Muscle layer of colon (tissue), 2 donors: ENCODE results near the gene ATP5F1B.

Experiments used
- H3K27ac ChIP-seq: one replicate; pipeline ENCODE4 v1.7.0; 2013; ENCODE audit warnings: low read depth, mild to moderate bottlenecking, low read length, moderate library complexity
- H3K27me3 ChIP-seq, 2 donors: one replicate each; pipeline ENCODE4 v1.7.0; 2013; ENCODE audit warnings: low read length in 2 of 2, mild to moderate bottlenecking in 2 of 2; ENCODE audit not compliant: insufficient read depth in 2 of 2, control insufficient read depth in 1 of 2
- H3K36me3 ChIP-seq: one replicate; pipeline ENCODE4 v1.7.0; 2013; ENCODE audit warnings: mild to moderate bottlenecking, low read length; ENCODE audit not compliant: insufficient read depth
- H3K4me1 ChIP-seq: one replicate; pipeline ENCODE4 v1.7.0; 2013; ENCODE audit warnings: mild to moderate bottlenecking, low read length; ENCODE audit not compliant: insufficient read depth
- H3K4me3 ChIP-seq, 2 donors: one replicate each; pipeline ENCODE4 v1.7.0; 2013; ENCODE audit warnings: low read length in 2 of 2, low read depth in 1 of 2, mild to moderate bottlenecking in 1 of 2, moderate library complexity in 1 of 2
- H3K9ac ChIP-seq: one replicate; pipeline ENCODE4 v1.7.0; 2013; ENCODE audit warnings: low read length
- H3K9me3 ChIP-seq: one replicate; pipeline ENCODE4 v1.7.0; 2013; ENCODE audit warnings: mild to moderate bottlenecking, low read length
- donor health status: abdominal sarcoma.
- donor health status: Adenocarcinoma of cecum.

Gene ATP5F1B

GRCh38 chr12:56601503-56601902 lies 44.3 kb downstream of the ATP5F1B start:
- H3K9me3 ChIP-seq: no peaks in the 10 kb centered on the region
- H3K4me3 ChIP-seq: no peak overlapping the region
- H3K27me3 ChIP-seq: no peaks in the 10 kb centered on the region
- no peaks in the 10 kb centered on the region for H3K4me1 ChIP-seq
- no peak overlapping the region for H3K27ac ChIP-seq
- H3K36me3 ChIP-seq: peaks cover 98% of the 10 kb centered on the region
- no peak overlapping the region for H3K9ac ChIP-seq

DNA sequence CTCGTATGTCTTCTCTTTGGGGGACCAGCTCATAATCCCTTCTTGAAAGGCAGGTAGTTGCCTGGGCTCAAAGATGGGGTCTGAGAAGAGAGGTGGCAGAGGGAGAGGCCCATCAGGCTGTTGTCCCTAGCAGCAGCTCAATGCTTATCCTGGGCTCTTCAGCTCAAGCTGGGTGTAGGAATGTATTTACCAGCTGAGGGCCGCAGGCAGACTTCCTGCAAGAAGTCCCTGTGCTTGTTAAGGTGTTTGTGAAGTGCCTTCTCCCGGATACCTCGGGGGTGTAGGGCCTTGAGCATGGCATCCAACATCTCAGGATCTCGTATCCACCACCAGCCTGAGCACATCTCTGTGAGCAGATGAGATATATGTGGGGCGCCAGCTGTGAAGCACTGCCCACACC lies 45.0 kb downstream of the ATP5F1B start:
- H3K27me3 ChIP-seq: no peaks in the 10 kb centered on the region
- no peaks in the 10 kb centered on the region for H3K9me3 ChIP-seq
- H3K36me3 ChIP-seq: peaks cover 90% of the 10 kb centered on the region
- no peaks in the 10 kb centered on the region for H3K4me1 ChIP-seq
- H3K9ac ChIP-seq: no peak overlapping the region
- H3K4me3 ChIP-seq: no peak overlapping the region
- no peak overlapping the region for H3K27ac ChIP-seq

DNA sequence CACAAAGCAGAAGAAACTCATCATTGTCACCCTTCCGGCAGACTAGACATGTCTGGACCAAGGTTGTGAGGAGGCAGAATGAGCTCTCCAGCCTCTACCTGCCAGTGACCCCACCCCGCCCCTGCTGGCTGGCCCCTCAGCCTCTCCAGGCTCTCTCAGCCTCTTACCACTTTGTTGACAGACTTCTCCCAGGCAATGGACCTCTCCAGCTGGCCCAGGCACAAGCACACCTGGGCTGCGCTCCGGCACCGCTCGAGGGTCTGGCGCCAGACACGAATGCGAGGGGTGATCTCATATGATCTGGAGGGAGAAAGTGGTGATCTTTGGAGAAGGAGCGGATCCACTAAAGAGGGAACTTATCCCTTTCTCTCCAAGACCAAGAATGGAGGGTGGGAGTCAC lies 46.0 kb downstream of the ATP5F1B start:
- Histone ChIP-seq H3K4me1 (no peaks in the 10 kb centered on the region), H3K9ac (no peak overlapping the region), H3K9me3 (no peaks in the 10 kb centered on the region), H3K4me3 (no peak overlapping the region), H3K27me3 (no peaks in the 10 kb centered on the region), H3K27ac (no peak overlapping the region), H3K36me3 (peaks cover 84% of the 10 kb centered on the region)

DNA sequence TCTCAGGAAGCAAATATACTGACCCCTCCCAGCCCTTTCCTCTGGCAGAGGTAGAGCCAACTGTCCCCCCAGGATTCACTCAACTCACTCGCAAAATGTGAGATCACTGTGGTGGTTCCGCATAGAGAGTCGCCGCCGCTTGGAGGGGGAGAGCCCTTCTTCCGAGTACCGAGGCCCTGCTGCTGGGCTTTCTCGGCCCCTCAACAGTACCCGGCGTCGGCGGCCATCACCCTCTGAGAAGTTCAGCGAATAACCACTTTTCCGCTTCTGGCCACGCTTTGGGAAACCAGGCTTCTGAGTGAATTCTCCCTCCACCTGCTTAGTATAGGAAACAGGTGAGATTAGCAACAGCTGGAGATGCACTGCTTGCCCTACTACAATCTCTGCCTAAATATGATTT lies 46.7 kb downstream of the ATP5F1B start:
- no peak overlapping the region for H3K9ac ChIP-seq
- H3K9me3 ChIP-seq: no peaks in the 10 kb centered on the region
- H3K27ac ChIP-seq: no peak overlapping the region
- H3K27me3 ChIP-seq: no peaks in the 10 kb centered on the region
- peaks cover 77% of the 10 kb centered on the region for H3K36me3 ChIP-seq
- no peak overlapping the region for H3K4me3 ChIP-seq
- no peaks in the 10 kb centered on the region for H3K4me1 ChIP-seq

DNA sequence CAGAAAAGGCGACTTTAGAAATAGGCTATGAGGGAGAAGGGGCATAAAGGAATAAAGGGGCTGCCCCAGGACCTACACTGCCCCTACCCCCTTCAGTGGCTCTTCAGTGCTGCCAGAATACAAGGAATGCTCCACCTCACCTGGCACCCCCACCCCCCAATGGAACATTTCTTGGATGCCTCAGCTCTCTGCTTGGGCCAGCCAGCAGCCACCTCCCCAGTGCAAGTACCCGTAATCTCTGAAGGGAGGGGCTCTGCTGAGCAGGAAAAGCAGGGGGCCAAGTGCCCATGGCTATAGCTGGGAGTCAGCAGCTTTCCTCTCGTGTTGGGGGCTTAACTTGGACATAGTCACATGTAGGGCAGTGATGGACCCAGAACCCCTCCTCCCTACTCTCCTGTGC lies 49.0 kb downstream of the ATP5F1B start:
- Histone ChIP-seq H3K36me3 (peaks cover 55% of the 10 kb centered on the region), H3K9ac (no peak overlapping the region), H3K4me3 (no peak overlapping the region), H3K27ac (no peak overlapping the region), H3K27me3 (no peaks in the 10 kb centered on the region), H3K4me1 (no peaks in the 10 kb centered on the region), H3K9me3 (no peaks in the 10 kb centered on the region)

DNA sequence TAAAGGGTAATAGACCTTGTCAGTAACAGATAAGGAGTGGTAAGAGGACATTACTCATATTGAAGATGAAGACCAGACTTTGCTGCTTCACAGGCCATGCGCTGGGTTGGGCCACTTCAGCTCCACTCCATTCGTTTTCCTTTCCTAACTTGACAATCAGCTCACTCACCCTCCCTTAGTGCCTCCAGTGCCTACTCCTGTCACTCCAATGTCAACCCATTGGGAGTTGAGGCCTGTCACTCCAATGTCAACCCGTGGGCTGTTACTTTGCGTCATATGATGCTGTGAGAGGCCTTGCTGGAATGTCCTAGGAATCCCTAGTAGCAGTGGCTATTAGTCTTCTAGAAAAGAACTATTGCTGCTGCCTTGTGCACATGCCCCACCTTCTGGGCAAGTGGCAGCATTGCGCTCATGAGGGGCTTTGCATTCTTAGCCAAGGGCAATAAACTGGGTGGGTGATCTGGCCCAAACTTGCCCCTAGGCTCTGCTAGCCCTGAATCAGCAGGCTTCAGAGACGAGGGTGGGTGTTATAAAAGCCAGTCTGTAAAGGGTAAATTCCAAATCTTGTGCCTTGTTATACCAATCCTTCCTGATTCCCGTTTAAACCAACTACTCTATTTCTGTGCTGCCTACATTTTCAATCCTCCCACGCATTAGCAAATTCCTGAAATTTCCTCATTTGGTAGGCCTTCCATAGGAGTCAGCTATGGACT lies 51.7 kb downstream of the ATP5F1B start:
- Histone ChIP-seq H3K27ac (no peak overlapping the region), H3K4me3 (no peak overlapping the region), H3K27me3 (no peaks in the 10 kb centered on the region), H3K9ac (no peak overlapping the region), H3K36me3 (peaks cover 45% of the 10 kb centered on the region), H3K9me3 (no peaks in the 10 kb centered on the region), H3K4me1 (no peaks in the 10 kb centered on the region)

- H3K9me3 ChIP-seq: no peaks in the 10 kb centered on the region
- no peak overlapping the region for H3K4me3 ChIP-seq
- peaks cover 45% of the 10 kb centered on the region for H3K36me3 ChIP-seq
- H3K4me1 ChIP-seq: no peaks in the 10 kb centered on the region
- H3K9ac ChIP-seq: no peak overlapping the region
- no peaks in the 10 kb centered on the region for H3K27me3 ChIP-seq
- no peak overlapping the region for H3K27ac ChIP-seq
Observed at GRCh38 chr12:56591961-56592360, 53.8 kb downstream of the ATP5F1B start.

GRCh38 chr12:56591126-56591525 lies 54.7 kb downstream of the ATP5F1B start:
- Histone ChIP-seq H3K4me3 (no peak overlapping the region), H3K9ac (no peak overlapping the region), H3K4me1 (no peaks in the 10 kb centered on the region), H3K9me3 (no peaks in the 10 kb centered on the region), H3K27me3 (no peaks in the 10 kb centered on the region), H3K36me3 (peaks cover 46% of the 10 kb centered on the region), H3K27ac (no peak overlapping the region)

- Histone ChIP-seq H3K36me3 (peaks cover 43% of the 10 kb centered on the region), H3K4me3 (no peak overlapping the region), H3K27me3 (no peaks in the 10 kb centered on the region), H3K9ac (no peak overlapping the region), H3K4me1 (no peaks in the 10 kb centered on the region), H3K27ac (no peak overlapping the region), H3K9me3 (no peaks in the 10 kb centered on the region)
Observed at GRCh38 chr12:56590237-56590830, 55.5 kb downstream of the ATP5F1B start.

DNA sequence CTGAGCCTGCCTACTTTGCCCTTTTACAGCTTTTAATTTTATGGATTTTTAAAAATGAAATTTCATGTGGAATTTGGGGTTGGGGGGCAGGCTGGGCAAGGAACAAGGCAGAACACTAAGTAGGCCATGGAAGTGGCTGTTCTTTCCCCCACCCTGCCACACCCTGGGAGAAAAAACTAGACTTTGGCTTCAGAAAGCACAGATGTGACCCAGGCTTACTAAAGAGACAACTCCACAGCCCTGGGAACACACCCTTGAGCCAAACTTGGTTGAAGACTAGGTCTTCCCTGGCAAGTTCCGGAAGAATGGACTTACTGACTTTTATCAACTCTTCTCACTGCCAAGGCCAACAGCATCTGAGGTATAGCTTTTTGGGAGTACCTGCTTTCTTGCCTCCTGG lies 56.0 kb downstream of the ATP5F1B start:
- Histone ChIP-seq H3K36me3 (peaks cover 43% of the 10 kb centered on the region), H3K9ac (no peak overlapping the region), H3K27me3 (no peaks in the 10 kb centered on the region), H3K4me3 (no peak overlapping the region), H3K4me1 (no peaks in the 10 kb centered on the region), H3K9me3 (no peaks in the 10 kb centered on the region), H3K27ac (no peak overlapping the region)
